Neutrophil (primary cell): ENCODE measurements around the gene N4BP2L1.

Source experiments
- H3K27ac ChIP-seq: fragments of 200-600 bp; sonication (generic); 2 replicates; pipeline ENCODE4 v1.5.1; 2016; ENCODE audit warnings: mild to moderate bottlenecking, moderate library complexity
- H3K27me3 ChIP-seq: fragments of 200-600 bp; sonication (generic); 2 replicates; pipeline ENCODE4 v1.6.0; 2016; ENCODE audit warnings: mild to moderate bottlenecking
- H3K36me3 ChIP-seq: fragments of 200-600 bp; sonication (generic); 2 replicates; pipeline ENCODE4 v1.5.1; 2017
- H3K4me1 ChIP-seq, 2 experiments: fragments of 200-600 bp in 1 of 2; sonication (generic) in 1 of 2; 1 replicate in 1 of 2; 2 replicates in 1 of 2; pipeline versions ENCODE4 v1.5.1 to v1.6.1; 2013 to 2016; ENCODE audit warnings: low read depth in 1 of 2, low read length in 1 of 2, mild to moderate bottlenecking in 1 of 2, moderate library complexity in 1 of 2; ENCODE audit not compliant: control insufficient read depth in 1 of 2, insufficient read depth in 1 of 2
- H3K4me3 ChIP-seq, 2 experiments: fragments of 200-600 bp in 1 of 2; sonication (generic) in 1 of 2; 1 replicate in 1 of 2; 2 replicates in 1 of 2; pipeline ENCODE4 v1.5.1; 2013 to 2016; ENCODE audit warnings: low read depth in 1 of 2, low read length in 1 of 2, mild to moderate bottlenecking in 1 of 2, moderate library complexity in 1 of 2
- H3K9me3 ChIP-seq: fragments of 200-600 bp; sonication (generic); 2 replicates; pipeline ENCODE4 v1.5.1; 2016
- CTCF ChIP-seq: fragments of 200-600 bp; sonication (generic); IDR thresholded peaks from 2 replicates; pipeline ENCODE4 v1.5.1; 2016; ENCODE audit warnings: antibody characterized with exemption

Gene N4BP2L1

GRCh38 chr13:32390048-32390447 is 37.9 kb downstream of the N4BP2L1 start:
- Histone ChIP-seq H3K27ac (no peak overlapping the region), H3K36me3 (peaks cover 4% of the 10 kb centered on the region)

GRCh38 chr13:32385410-32385809 is 42.5 kb downstream of the N4BP2L1 start:
- no peak for TF ChIP-seq CTCF
- no peaks in the 10 kb centered on the region for H3K9me3 ChIP-seq
- no peak overlapping the region for H3K27ac ChIP-seq
- H3K27me3 ChIP-seq, result no peaks in the 10 kb centered on the region
- no peak overlapping the region for H3K4me3 ChIP-seq
- H3K4me1 ChIP-seq, result no peaks in the 10 kb centered on the region
- peaks cover 4% of the 10 kb centered on the region for H3K36me3 ChIP-seq

More at GRCh38 chr13:32390048-32390447, 37.9 kb downstream of the N4BP2L1 start:
- Histone ChIP-seq H3K4me1 (peaks cover 2 to 4% of the 10 kb centered on the region in 2 experiments), H3K4me3 (no peak overlapping the region), H3K27me3 (no peaks in the 10 kb centered on the region), H3K9me3 (no peaks in the 10 kb centered on the region)
- TF ChIP-seq CTCF, result no peak

- Histone ChIP-seq H3K4me3 (no peak overlapping the region), H3K36me3 (peaks cover 4% of the 10 kb centered on the region), H3K9me3 (no peaks in the 10 kb centered on the region), H3K27me3 (no peaks in the 10 kb centered on the region), H3K27ac (no peak overlapping the region), H3K4me1 (no peaks in the 10 kb centered on the region)
- no peak for TF ChIP-seq CTCF
Measured at GRCh38 chr13:32384702-32385101, 43.2 kb downstream of the N4BP2L1 start.

GRCh38 chr13:32383836-32384618 is 43.9 kb downstream of the N4BP2L1 start:
- Histone ChIP-seq H3K9me3 (no peaks in the 10 kb centered on the region), H3K4me1 (no peaks in the 10 kb centered on the region), H3K36me3 (peaks cover 4% of the 10 kb centered on the region), H3K27ac (no peak overlapping the region), H3K4me3 (no peak overlapping the region), H3K27me3 (no peaks in the 10 kb centered on the region)
- TF ChIP-seq CTCF, result no peak

- H3K27ac ChIP-seq, result no peak overlapping the region
- no peaks in the 10 kb centered on the region for H3K27me3 ChIP-seq
- no peaks in the 10 kb centered on the region for H3K36me3 ChIP-seq
- H3K9me3 ChIP-seq, result no peaks in the 10 kb centered on the region
- no peak overlapping the region for H3K4me3 ChIP-seq
- H3K4me1 ChIP-seq, result peaks cover 7 to 8% of the 10 kb centered on the region in 2 experiments
- no peak for TF ChIP-seq CTCF
Measured at GRCh38 chr13:32381539-32381938, 46.4 kb downstream of the N4BP2L1 start.
